Cerebellar cortex (tissue), 1 donor: ENCODE results near the gene TLR5.

ENCODE experiments used
- DNase-seq: peaks from one replicate; pipeline ENCODE4 v3.0.0-alpha.2; 2015; ENCODE audit warnings: low spot score

TLR5 gene

GRCh38 chr1:223110952-223111351 is 32.1 kb downstream of the TLR5 start:
- no peak for DNase-seq

- no peak for DNase-seq
Measured at GRCh38 chr1:223109581-223110026, 33.4 kb downstream of the TLR5 start.

GRCh38 chr1:223106856-223107255 is 36.2 kb downstream of the TLR5 start:
- DNase-seq = no peak

- no peak for DNase-seq
Measured at GRCh38 chr1:223105568-223105967, 37.5 kb downstream of the TLR5 start.

- no peak for DNase-seq
Measured at GRCh38 chr1:223102797-223103533, 40.1 kb downstream of the TLR5 start.

- DNase-seq = no peak
Measured at GRCh38 chr1:223097713-223098112, 45.3 kb downstream of the TLR5 start.

GRCh38 chr1:223095870-223096269 is 47.2 kb downstream of the TLR5 start:
- DNase-seq = no peak

GRCh38 chr1:223091896-223092295 is 51.2 kb downstream of the TLR5 start:
- no peak for DNase-seq

GRCh38 chr1:223089250-223089649 is 53.8 kb downstream of the TLR5 start:
- DNase-seq = no peak

- DNase-seq = no peak
Measured at GRCh38 chr1:223088713-223089240, 54.3 kb downstream of the TLR5 start.

GRCh38 chr1:223087291-223088255 is 55.5 kb downstream of the TLR5 start:
- DNase-seq = no peak

- DNase-seq = no peak
Measured at GRCh38 chr1:223084464-223084866, 58.6 kb downstream of the TLR5 start.

GRCh38 chr1:223083831-223084230 is 59.2 kb downstream of the TLR5 start:
- DNase-seq = no peak

- no peak for DNase-seq
Measured at GRCh38 chr1:223082914-223083313, 60.1 kb downstream of the TLR5 start.

GRCh38 chr1:223081181-223081994 is 61.7 kb downstream of the TLR5 start:
- DNase-seq = peak; percentile 88

GRCh38 chr1:223079498-223079897 is 63.5 kb downstream of the TLR5 start:
- no peak for DNase-seq

GRCh38 chr1:223077247-223077833 is 65.7 kb downstream of the TLR5 start:
- no peak for DNase-seq

GRCh38 chr1:223076362-223076761 is 66.7 kb downstream of the TLR5 start:
- DNase-seq = peak; percentile 61

GRCh38 chr1:223075834-223076233 is 67.2 kb downstream of the TLR5 start:
- no peak for DNase-seq

- no peak for DNase-seq
Measured at GRCh38 chr1:223074445-223075300, 68.4 kb downstream of the TLR5 start.
